GM12878 (cell line): ENCODE data around the gene ATP2C2. TPM values are rescaled to one million over a fixed set of nuclear protein-coding genes. Genes with fewer than 3 reads are reported as not detected.

Source experiments
- ATAC-seq: fragments of 200-7000 bp; cut with Tn5 transposase; 3 replicates; pipeline ENCODE4 v1.9.1; 2020; ENCODE audit warnings: mild to moderate bottlenecking, moderate library complexity
- BruUV-seq: library from RNA; stranded (reverse); fragments of 400-500 nt; replicated peaks from 2 replicates; lab custom pipeline; 2021; lab: Mats Ljungman, UMichigan
- CTCF ChIA-PET: fragments of 300-600 bp; sonication (Branson Sonifier 250); formaldehyde crosslinking; extraction: SDS; loops from one replicate; lab custom pipeline; 2021; ENCODE audit warnings: inconsistent platforms; lab: Yijun Ruan, JAX
- POLR2A ChIA-PET: fragments of 350-600 bp; formaldehyde crosslinking; extraction: SDS; loops from one replicate; lab custom pipeline; 2021; ENCODE audit warnings: inconsistent platforms; lab: Charles Lee
- RAD21 ChIA-PET: fragments of 300-600 bp; sonication (Branson Sonifier 250); formaldehyde crosslinking; loops from one replicate; lab custom pipeline; 2023; ENCODE audit warnings: antibody characterized with exemption; ENCODE audit not compliant: unreplicated experiment; lab: Charles Lee
- SMC1A ChIA-PET: fragments of 300-600 bp; sonication (Branson Sonifier 250); formaldehyde crosslinking; loops from one replicate; lab custom pipeline; 2023; ENCODE audit not compliant: unreplicated experiment, uncharacterized antibody; lab: Charles Lee
- DNase-seq: peaks from one replicate; pipeline ENCODE4 v3.0.0-alpha.2; 2011; ENCODE audit warnings: low read depth, low spot score
- FAIRE-seq: peaks from 3 replicates; lab custom pipeline; 2011; peaks lifted over from hg19 to GRCh38; lab: Jason Lieb, UNC
- H2AFZ ChIP-seq: 2 replicates; pipeline ENCODE4 v1.6.0; 2011; ENCODE audit warnings: low read depth, low read length, control low read depth; ENCODE audit not compliant: control insufficient read depth
- H3K27ac ChIP-seq: 2 replicates; pipeline ENCODE4 v1.5.1; 2011; ENCODE audit warnings: control low read depth; ENCODE audit not compliant: control insufficient read depth, insufficient read depth
- H3K27me3 ChIP-seq, 2 experiments: replicated peaks in 1 of 2; 2 replicates each; pipeline versions ENCODE4 v1.6.0 to v1.6.1; 2011; ENCODE audit warnings: low read length in 1 of 2; ENCODE audit not compliant: control insufficient read depth in 2 of 2, insufficient read depth in 2 of 2
- H3K36me3 ChIP-seq, 2 experiments: 2 replicates each; pipeline ENCODE4 v1.5.1; 2011; ENCODE audit warnings: low read length in 1 of 2; ENCODE audit not compliant: control insufficient read depth in 2 of 2, insufficient read depth in 2 of 2
- H3K4me1 ChIP-seq: 2 replicates; pipeline ENCODE4 v1.6.1; 2011; ENCODE audit warnings: mild to moderate bottlenecking, low read length, moderate library complexity, mixed read lengths; ENCODE audit not compliant: control insufficient read depth, insufficient read depth
- H3K4me2 ChIP-seq: 2 replicates; pipeline ENCODE4 v1.6.0; 2011; ENCODE audit warnings: control low read depth; ENCODE audit not compliant: control insufficient read depth, insufficient read depth
- H3K4me3 ChIP-seq: fragments of 200-600 bp; sonication (generic); 2 replicates; pipeline ENCODE4 v1.5.1; 2016
- H3K79me2 ChIP-seq: 2 replicates; pipeline ENCODE4 v1.6.0; 2011; ENCODE audit warnings: low read length; ENCODE audit not compliant: control insufficient read depth, insufficient read depth
- H3K9ac ChIP-seq: 2 replicates; pipeline ENCODE4 v1.8.0; 2011; ENCODE audit warnings: low read length, control low read depth, mixed read lengths; ENCODE audit not compliant: control insufficient read depth, insufficient read depth
- H3K9me3 ChIP-seq: replicated peaks from 3 replicates; pipeline ENCODE4 v1.5.1; 2011; ENCODE audit warnings: mild to moderate bottlenecking, low read length; ENCODE audit not compliant: control insufficient read depth, insufficient read depth
- H4K20me1 ChIP-seq: 2 replicates; pipeline ENCODE4 v1.6.0; 2011; ENCODE audit not compliant: control insufficient read depth, insufficient read depth
- BHLHE40 ChIP-seq, 2 experiments: fragments of 450-650 bp in 1 of 2; IDR thresholded peaks; 2 replicates each; pipeline ENCODE4 v1.6.1; 2011 to 2017; ENCODE audit warnings: low read depth in 2 of 2, borderline replicate concordance in 1 of 2, improper control_type of control experiment in 1 of 2, low read length in 1 of 2, mild to moderate bottlenecking in 1 of 2
- NRF1 ChIP-seq: conservative IDR thresholded peaks from 2 replicates; pipeline ENCODE4 v1.6.1; 2011; ENCODE audit warnings: mild to moderate bottlenecking, low read depth, low read length, improper control_type of control experiment
- STAT1 ChIP-seq: fragments of 450-650 bp; conservative IDR thresholded peaks from 2 replicates; pipeline ENCODE4 v1.6.1; 2014; ENCODE audit warnings: antibody characterized with exemption, mild to moderate bottlenecking
- STAT3 ChIP-seq: IDR thresholded peaks from 2 replicates; pipeline ENCODE4 v1.6.1; 2011; ENCODE audit warnings: low read depth, low read length, improper control_type of control experiment
- WGBS: methylation state at CpG from one replicate; pipeline ENCODE4 v1.1.6; 2016; ENCODE audit warnings: low lambda C conversion rate; ENCODE audit not compliant: insufficient replicate concordance, insufficient coverage; ENCODE audit errors: missing lambda C conversion rate; 5-methylcytosine and 5-hydroxymethylcytosine counted together
- in situ Hi-C: fragments of 300-500 bp; cut with MboI; formaldehyde crosslinking; loops from 9 replicates; pipeline ENCODE4 v1.14.3; 2018; ENCODE audit warnings: mixed read lengths
- intact Hi-C: fragments of 100-400 bp; cut with micrococcal nuclease; formaldehyde crosslinking; loops from one replicate; pipeline ENCODE4 v1.14.2; 2022; ENCODE audit not compliant: unreplicated experiment
- polyA plus RNA-seq, 11 experiments: library from polyadenylated mRNA; depleted of rRNA in 4 of 11; unstranded in 6 of 11; stranded (reverse) in 5 of 11; fragments of >200 nt; fragmentation: Nextera tagmentation in 4 of 11; fragmentation: Illumina TruSeq in 1 of 11; extraction: Ambion mirVana in 4 of 11; extraction: Trizol in 1 of 11; gene quantifications; 1 replicate in 1 of 11; 2 replicates in 10 of 11; pipeline versions ENCODE4 v1.2.1 to v1.2.3, GENCODE V29; 2011 to 2016; ENCODE audit warnings: inconsistent platforms in 2 of 11, missing spikeins in 2 of 11, low read depth in 1 of 11
- total RNA-seq, 4 experiments: library from RNA; depleted of rRNA in 3 of 4; stranded (reverse); fragments of >200 nt in 3 of 4; fragmentation: Illumina TruSeq in 1 of 4; extraction: Trizol in 1 of 4; gene quantifications; 2 replicates each; pipeline versions ENCODE4 v1.2.1 to v1.2.3, GENCODE V29; 2013 to 2021
- TF ChIP-seq, protein P1 (sequence below), 3 experiments: IDR thresholded peaks in 2 of 3; conservative IDR thresholded peaks in 1 of 3; 2 replicates each; pipeline ENCODE4 v1.5.1; 2011; ENCODE audit warnings: low read depth in 3 of 3, low read length in 3 of 3, mild to moderate bottlenecking in 3 of 3, control low read depth in 2 of 3, moderate library complexity in 2 of 3, inconsistent platforms in 1 of 3, mixed read lengths in 1 of 3; ENCODE audit not compliant: control insufficient read depth in 2 of 3, insufficient read depth in 1 of 3; ENCODE audit errors: extremely low read depth in 1 of 3
- TF ChIP-seq, protein P2 (sequence below): IDR thresholded peaks from 2 replicates; pipeline ENCODE4 v1.6.1; 2012; ENCODE audit warnings: low read depth, low read length, improper control_type of control experiment

ATP2C2 gene
- total and polyA plus RNA-seq, 10 of the 15 experiments (the other 5 are each of a cell fraction or from before 2014, with no cell fraction given) = 0.05 to 0.19 TPM; not detected in 8

DNA sequence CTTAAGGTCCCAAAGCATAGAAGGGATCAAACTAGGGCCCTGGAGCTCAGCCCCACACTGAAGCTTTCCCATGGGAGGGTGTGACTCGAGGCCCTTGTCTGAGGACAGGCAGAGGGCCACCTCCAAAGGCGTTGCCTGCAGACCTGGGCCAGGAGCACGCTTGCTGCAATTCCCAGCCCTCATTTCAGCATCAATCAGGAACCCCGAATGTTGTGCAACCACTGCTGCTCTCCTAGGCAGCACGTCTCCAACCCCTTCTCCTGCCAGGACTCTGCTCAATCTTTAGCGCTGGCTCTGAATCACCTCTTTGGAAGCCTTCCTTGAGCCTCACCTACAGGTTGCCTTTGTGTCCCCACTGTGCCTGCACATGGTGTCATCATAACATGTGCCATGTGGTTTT is 14.0 kb upstream of the ATP2C2 start:
- Histone ChIP-seq H3K27ac (no peak overlapping the region), H3K4me2 (no peak overlapping the region), H3K27me3 (no peaks in the 10 kb centered on the region; a peak in 1 of 4 replicates), H3K9me3 (no peaks in the 10 kb centered on the region), H4K20me1 (no peaks in the 10 kb centered on the region), H2AFZ (no peak overlapping the region), H3K36me3 (no peaks in the 10 kb centered on the region), H3K9ac (no peak overlapping the region), H3K79me2 (no peaks in the 10 kb centered on the region), H3K4me3 (no peak overlapping the region), H3K4me1 (no peaks in the 10 kb centered on the region)
- intact Hi-C loops (no loop called here), in situ Hi-C loops (no loop called here)
- RAD21 ChIA-PET = no interaction called here
- POLR2A ChIA-PET = no interaction called here
- no peak for TF ChIP-seq STAT1
- TF ChIP-seq STAT3 = no peak
- TF ChIP-seq, protein P1, sequence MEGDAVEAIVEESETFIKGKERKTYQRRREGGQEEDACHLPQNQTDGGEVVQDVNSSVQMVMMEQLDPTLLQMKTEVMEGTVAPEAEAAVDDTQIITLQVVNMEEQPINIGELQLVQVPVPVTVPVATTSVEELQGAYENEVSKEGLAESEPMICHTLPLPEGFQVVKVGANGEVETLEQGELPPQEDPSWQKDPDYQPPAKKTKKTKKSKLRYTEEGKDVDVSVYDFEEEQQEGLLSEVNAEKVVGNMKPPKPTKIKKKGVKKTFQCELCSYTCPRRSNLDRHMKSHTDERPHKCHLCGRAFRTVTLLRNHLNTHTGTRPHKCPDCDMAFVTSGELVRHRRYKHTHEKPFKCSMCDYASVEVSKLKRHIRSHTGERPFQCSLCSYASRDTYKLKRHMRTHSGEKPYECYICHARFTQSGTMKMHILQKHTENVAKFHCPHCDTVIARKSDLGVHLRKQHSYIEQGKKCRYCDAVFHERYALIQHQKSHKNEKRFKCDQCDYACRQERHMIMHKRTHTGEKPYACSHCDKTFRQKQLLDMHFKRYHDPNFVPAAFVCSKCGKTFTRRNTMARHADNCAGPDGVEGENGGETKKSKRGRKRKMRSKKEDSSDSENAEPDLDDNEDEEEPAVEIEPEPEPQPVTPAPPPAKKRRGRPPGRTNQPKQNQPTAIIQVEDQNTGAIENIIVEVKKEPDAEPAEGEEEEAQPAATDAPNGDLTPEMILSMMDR (IDR thresholded peaks at IDR 0.05 in 2 of 3, conservative IDR thresholded peaks at IDR 0.05 in 1 of 3; ENCODE audit: control insufficient read depth in 2 of 3, extremely low read depth in 1 of 3, insufficient read depth in 1 of 3, low read depth in 3 of 3, low read length in 3 of 3) = no peak
- TF ChIP-seq BHLHE40 (IDR thresholded peaks at IDR 0.05; ENCODE audit: borderline replicate concordance in 1 of 2, low read depth in 2 of 2, low read length in 1 of 2) = no peak
- TF ChIP-seq, protein P2, sequence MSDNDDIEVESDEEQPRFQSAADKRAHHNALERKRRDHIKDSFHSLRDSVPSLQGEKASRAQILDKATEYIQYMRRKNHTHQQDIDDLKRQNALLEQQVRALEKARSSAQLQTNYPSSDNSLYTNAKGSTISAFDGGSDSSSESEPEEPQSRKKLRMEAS = no peak
- TF ChIP-seq NRF1 = no peak
- SMC1A ChIA-PET = no interaction called here
- CTCF ChIA-PET = no interaction called here
- no peak for FAIRE-seq
- WGBS = 18% methylated on average over 6 of the region's 6 CpGs
- ATAC-seq = no peak
- no TSS peak for BruUV-seq
- no peak for DNase-seq
